ENCODE measurements around the gene COMMD6. TPM values are rescaled to one million over a fixed set of nuclear protein-coding genes. Genes with fewer than 3 reads are reported as not detected.

COMMD6 gene
- total RNA-seq, 2 experiments from 2014 or later, result 81.3 to 87.6 TPM

GRCh38 chr13:75544681-75545330, 7.2 kb upstream of the COMMD6 start:
- no TSS peak for BruUV-seq (replicated peaks)
- DNase-seq (ENCODE audit: low spot score), result no peak
- Histone ChIP-seq H4K20me1 (ENCODE audit: insufficient read depth, low read length) (no peaks in the 10 kb centered on the region), H3K4me1 (ENCODE audit: insufficient read depth, low read length, poor library complexity, severe bottlenecking) (peaks cover 15% of the 10 kb centered on the region), H3K27ac (ENCODE audit: low read depth, low read length, poor library complexity, severe bottlenecking) (no peak overlapping the region), H3K36me3 (ENCODE audit: insufficient read depth, low read length) (no peaks in the 10 kb centered on the region), H2AFZ (ENCODE audit: low read length) (no peak overlapping the region), H3K79me2 (ENCODE audit: insufficient read depth, low read depth, low read length) (peaks cover 1% of the 10 kb centered on the region; the same call in 1 of the 2 replicates), H3K9me3 (ENCODE audit: low read length) (no peaks in the 10 kb centered on the region), H3K9me2 (ENCODE audit: insufficient read depth, low read length) (no peaks in the 10 kb centered on the region), H3K4me2 (ENCODE audit: low read length) (no peak overlapping the region), H3K4me3 (ENCODE audit: low read depth, low read length, poor library complexity, severe bottlenecking) (no peak overlapping the region)
- POLR2A ChIA-PET, result interaction anchor here (1.2 kb wide), 1 partner anchor 14 kb away, joined by 4 read pairs; no protein-coding TSS in a partner anchor
- intact Hi-C loops (cut with micrococcal nuclease; ENCODE audit: unreplicated experiment), result loop anchor here (5.0 kb wide), 1 partner anchor 128 kb away; no protein-coding TSS in a partner anchor
- CTCF ChIA-PET (ENCODE audit: unreplicated experiment), result no interaction called here
- no peak for TF ChIP-seq EZH2phosphoT487 (IDR thresholded peaks at IDR 0.05; ENCODE audit: borderline replicate concordance, low read depth, low read length)
- TF ChIP-seq CTCF (conservative IDR thresholded peaks at IDR 0.05; ENCODE audit: low read length), result no peak

GRCh38 chr13:75541961-75542360, 4.3 kb upstream of the COMMD6 start:
- Histone ChIP-seq H2AFZ (ENCODE audit: low read length) (no peak overlapping the region), H3K9me3 (ENCODE audit: low read length) (no peaks in the 10 kb centered on the region), H4K20me1 (ENCODE audit: insufficient read depth, low read length) (no peaks in the 10 kb centered on the region), H3K4me3 (ENCODE audit: low read depth, low read length, poor library complexity, severe bottlenecking) (no peak overlapping the region), H3K4me1 (ENCODE audit: insufficient read depth, low read length, poor library complexity, severe bottlenecking) (peaks cover 7% of the 10 kb centered on the region), H3K27ac (ENCODE audit: low read depth, low read length, poor library complexity, severe bottlenecking) (no peak overlapping the region), H3K9me2 (ENCODE audit: insufficient read depth, low read length) (no peaks in the 10 kb centered on the region), H3K79me2 (ENCODE audit: insufficient read depth, low read depth, low read length) (peaks cover 5% of the 10 kb centered on the region; the same call in 1 of the 2 replicates), H3K4me2 (ENCODE audit: low read length) (no peak overlapping the region), H3K36me3 (ENCODE audit: insufficient read depth, low read length) (no peaks in the 10 kb centered on the region)
- intact Hi-C loops (cut with micrococcal nuclease; ENCODE audit: unreplicated experiment), result no loop called here
- BruUV-seq (replicated peaks), result no TSS peak
- POLR2A ChIA-PET, result interaction anchor here (0.6 to 1.9 kb wide), 4 partner anchors 8 to 153 kb away, joined by 3 to 8 read pairs (median 5); partner anchors contain the start of gene UCHL3
- TF ChIP-seq CTCF (conservative IDR thresholded peaks at IDR 0.05; ENCODE audit: low read length) (no peak), EZH2phosphoT487 (IDR thresholded peaks at IDR 0.05; ENCODE audit: borderline replicate concordance, low read depth, low read length) (no peak)
- no peak for DNase-seq (ENCODE audit: low spot score)
- CTCF ChIA-PET (ENCODE audit: unreplicated experiment), result no interaction called here

GRCh38 chr13:75541287-75541686, 3.6 kb upstream of the COMMD6 start:
- ChIA-PET CTCF (ENCODE audit: unreplicated experiment) (no interaction called here), POLR2A (interaction anchor here (1.3 to 1.9 kb wide), 2 partner anchors 9 to 11 kb away, joined by 3 to 8 read pairs; partner anchors contain the start of gene UCHL3)
- Histone ChIP-seq H3K4me3 (ENCODE audit: low read depth, low read length, poor library complexity, severe bottlenecking) (no peak overlapping the region), H3K79me2 (ENCODE audit: insufficient read depth, low read depth, low read length) (peaks cover 11% of the 10 kb centered on the region; the same call in 1 of the 2 replicates), H3K4me2 (ENCODE audit: low read length) (no peak overlapping the region), H4K20me1 (ENCODE audit: insufficient read depth, low read length) (no peaks in the 10 kb centered on the region), H3K27ac (ENCODE audit: low read depth, low read length, poor library complexity, severe bottlenecking) (no peak overlapping the region), H3K9me2 (ENCODE audit: insufficient read depth, low read length) (no peaks in the 10 kb centered on the region), H3K36me3 (ENCODE audit: insufficient read depth, low read length) (no peaks in the 10 kb centered on the region), H3K4me1 (ENCODE audit: insufficient read depth, low read length, poor library complexity, severe bottlenecking) (peaks cover 14% of the 10 kb centered on the region), H3K9me3 (ENCODE audit: low read length) (no peaks in the 10 kb centered on the region), H2AFZ (ENCODE audit: low read length) (no peak overlapping the region)
- TF ChIP-seq EZH2phosphoT487 (IDR thresholded peaks at IDR 0.05; ENCODE audit: borderline replicate concordance, low read depth, low read length) (no peak), CTCF (conservative IDR thresholded peaks at IDR 0.05; ENCODE audit: low read length) (no peak)
- BruUV-seq (replicated peaks), result no TSS peak
- intact Hi-C loops (cut with micrococcal nuclease; ENCODE audit: unreplicated experiment), result no loop called here
- no peak for DNase-seq (ENCODE audit: low spot score)

Measured in OCI-LY7 (cell line).